B cell (primary cell): Measurements from ENCODE around the gene ACY1. TPM values are rescaled to one million over a fixed set of nuclear protein-coding genes. Genes with fewer than 3 reads are reported as not detected.
A peak's percentile ranks its signal among the peaks of the same experiment; 100 is the strongest.

Source experiments
- ATAC-seq: fragments of 200-7000 bp; cut with Tn5 transposase; one replicate; pipeline ENCODE4 v1.10.0; 2021; ENCODE audit warnings: low read depth, mild to moderate bottlenecking, moderate number of reproducible peaks, moderate library complexity
- CTCF ChIA-PET: fragments of 350-600 bp; sonication (Branson Sonifier 250); formaldehyde crosslinking; loops from one replicate; lab custom pipeline; 2021; ENCODE audit warnings: antibody characterized with exemption, inconsistent platforms; lab: Charles Lee
- POLR2A ChIA-PET: fragments of 350-600 bp; sonication (Branson Sonifier 250); formaldehyde crosslinking; loops from one replicate; lab custom pipeline; 2021; ENCODE audit warnings: antibody characterized with exemption; lab: Charles Lee
- DNase-seq: peaks from one replicate; pipeline ENCODE4 v3.0.0; 2013
- H2AFZ ChIP-seq: 2 replicates; pipeline ENCODE4 v1.6.1; 2012; ENCODE audit warnings: mild to moderate bottlenecking, low read depth, low read length; ENCODE audit not compliant: insufficient read depth, poor library complexity, severe bottlenecking
- H3K27ac ChIP-seq, 2 donors: 1 replicate in 1 of 2; 2 replicates in 1 of 2; pipeline ENCODE4 v1.5.1; 2012 to 2013; ENCODE audit warnings: low read length in 2 of 2, mild to moderate bottlenecking in 2 of 2, moderate library complexity in 1 of 2
- H3K27me3 ChIP-seq, 4 experiments: fragments of 200-600 bp in 1 of 4; sonication (generic) in 1 of 4; replicated peaks in 1 of 4; 1 replicate in 2 of 4; 2 replicates in 2 of 4; pipeline versions ENCODE4 v1.6.1 to v1.7.0; 2013 to 2016; ENCODE audit warnings: low read length in 3 of 4, mild to moderate bottlenecking in 2 of 4, mixed read lengths in 1 of 4, moderate library complexity in 1 of 4; ENCODE audit not compliant: insufficient read depth in 4 of 4, control insufficient read depth in 3 of 4; ENCODE audit errors: control extremely low read depth in 1 of 4
- H3K36me3 ChIP-seq, 2 experiments: replicated peaks in 1 of 2; 1 replicate in 1 of 2; 2 replicates in 1 of 2; pipeline versions ENCODE4 v1.6.1 to v1.7.1; 2013; ENCODE audit warnings: low read length in 1 of 2; ENCODE audit not compliant: insufficient read depth in 2 of 2, control insufficient read depth in 1 of 2; ENCODE audit errors: control extremely low read depth in 1 of 2, extremely low read depth in 1 of 2
- H3K4me1 ChIP-seq, 2 donors: fragments of 200-600 bp in 1 of 2; sonication (generic) in 1 of 2; 1 replicate in 1 of 2; 2 replicates in 1 of 2; pipeline versions ENCODE4 v1.5.1 to v1.6.1; 2013 to 2017; ENCODE audit warnings: low read length in 2 of 2; ENCODE audit not compliant: control insufficient read depth in 2 of 2, insufficient read depth in 2 of 2
- H3K4me2 ChIP-seq: replicated peaks from 2 replicates; pipeline ENCODE3; 2012; ENCODE audit warnings: mild to moderate bottlenecking, low read depth, low read length; ENCODE audit not compliant: poor library complexity, severe bottlenecking
- H3K4me3 ChIP-seq, 5 experiments: fragments of 200-600 bp in 1 of 5; sonication (generic) in 1 of 5; 1 replicate in 3 of 5; 2 replicates in 2 of 5; pipeline versions ENCODE4 v1.5.1 to v1.7.0; 2011 to 2016; ENCODE audit warnings: low read length in 4 of 5, mild to moderate bottlenecking in 4 of 5, low read depth in 2 of 5, control low read depth in 1 of 5, moderate library complexity in 1 of 5; ENCODE audit not compliant: insufficient read depth in 1 of 5; ENCODE audit errors: control extremely low read depth in 1 of 5, extremely low read depth in 1 of 5
- H3K79me2 ChIP-seq: fragments of 200-600 bp; sonication (generic); one replicate; pipeline ENCODE4 v1.6.0; 2016; ENCODE audit warnings: low read length; ENCODE audit not compliant: control insufficient read depth, insufficient read depth
- H3K9ac ChIP-seq: fragments of 200-600 bp; sonication (generic); 2 replicates; pipeline ENCODE4 v1.6.1; 2017; ENCODE audit warnings: mild to moderate bottlenecking, low read length, moderate library complexity
- H3K9me3 ChIP-seq, 3 donors: one replicate each; pipeline versions ENCODE4 v1.6.1 to v1.7.1; 2013; ENCODE audit warnings: low read length in 2 of 3; ENCODE audit not compliant: control insufficient read depth in 2 of 3, insufficient read depth in 1 of 3; ENCODE audit errors: control extremely low read depth in 1 of 3
- H4K20me1 ChIP-seq: 2 replicates; pipeline ENCODE4 v1.6.0; 2012; ENCODE audit warnings: mild to moderate bottlenecking, low read length; ENCODE audit not compliant: insufficient read depth, control insufficient read depth, poor library complexity, severe bottlenecking
- H3K27ac Mint-ChIP-seq: one replicate; pipeline ENCODE4 v1.8.0; 2021; ENCODE audit warnings: mixed read lengths
- H3K27me3 Mint-ChIP-seq: one replicate; pipeline ENCODE4 v1.8.0; 2021; ENCODE audit warnings: mixed read lengths
- H3K4me1 Mint-ChIP-seq: one replicate; pipeline ENCODE4 v1.8.0; 2021; ENCODE audit warnings: mixed read lengths
- H3K4me3 Mint-ChIP-seq: one replicate; pipeline ENCODE4 v1.8.0; 2021; ENCODE audit warnings: mixed read lengths
- H3K9me3 Mint-ChIP-seq: one replicate; pipeline ENCODE4 v1.8.0; 2022; ENCODE audit warnings: mixed read lengths; ENCODE audit not compliant: insufficient read depth
- CTCF ChIP-seq: fragments of 200-600 bp; IDR thresholded peaks from one replicate; pipeline ENCODE4 v1.8.0; 2022; ENCODE audit warnings: antibody characterized with exemption, mild to moderate bottlenecking
- EZH2 ChIP-seq: IDR thresholded peaks from 2 replicates; pipeline ENCODE4 v1.6.1; 2012; ENCODE audit warnings: borderline replicate concordance, low read depth, mild to moderate bottlenecking, moderate library complexity, low read length; ENCODE audit not compliant: insufficient read depth, poor library complexity, severe bottlenecking
- WGBS: methylation state at CpG from one replicate; pipeline ENCODE4 v1.1.5; 2013; ENCODE audit warnings: missing lambda C conversion rate; ENCODE audit not compliant: insufficient coverage; 5-methylcytosine and 5-hydroxymethylcytosine counted together
- intact Hi-C: fragments of 100-400 bp; cut with micrococcal nuclease; formaldehyde crosslinking; loops from one replicate; pipeline ENCODE4 v1.10.0; 2022
- polyA plus RNA-seq: library from polyadenylated mRNA; depleted of rRNA; stranded (reverse); fragments of >200 nt; gene quantifications from 2 replicates; pipeline ENCODE4 v1.2.3, GENCODE V29; 2012
- total RNA-seq, 2 donors: library from RNA; stranded (reverse); fragments of 120-200 nt in 1 of 2; gene quantifications; 1 replicate in 1 of 2; 2 replicates in 1 of 2; pipeline versions ENCODE4 v1.2.3 to v1.2.4, GENCODE V29; 2013 to 2022

The ACY1 gene
- total and polyA plus RNA-seq, 2 donors (not counting 1 experiment from before 2014, with no cell fraction given) = 14.6 to 26.2 TPM

GRCh38 chr3:51954713-51955112 is 28.6 kb upstream of the ACY1 start:
- Histone ChIP-seq H3K79me2 (no peaks in the 10 kb centered on the region), H3K27ac (no peak overlapping the region), H3K9me3 (peaks cover 0 to 6% (median 0%) of the 10 kb centered on the region in 3 donors), H3K4me2 (no peak overlapping the region), H3K4me3 (no peak overlapping the region), H3K4me1 (peaks cover 7 to 10% of the 10 kb centered on the region in 2 donors), H4K20me1 (no peaks in the 10 kb centered on the region), H3K27me3 (peaks cover 0 to 27% (median 15%) of the 10 kb centered on the region in 4 experiments), H2AFZ (no peak overlapping the region), H3K9ac (no peak overlapping the region), H3K36me3 (no peaks in the 10 kb centered on the region)
- ChIA-PET CTCF (interaction anchor here (0.7 to 1.3 kb wide), 3 partner anchors 19 to 518 kb away, joined by 3 to 4 read pairs (median 4); partner anchors contain the start of gene ABHD14B), POLR2A (no interaction called here)
- TF ChIP-seq CTCF = no peak
- no peak for TF ChIP-seq EZH2
- WGBS = 100% methylated on average over 1 of the region's 1 CpG
- Mint-ChIP-seq H3K4me1 (peaks cover 5% of the 10 kb centered on the region), H3K9me3 (no peaks in the 10 kb centered on the region), H3K27me3 (peaks cover 17% of the 10 kb centered on the region), H3K4me3 (no peak overlapping the region), H3K27ac (no peak overlapping the region)
- ATAC-seq (no peak), DNase-seq (no peak)
- intact Hi-C loops = no loop called here

- no peaks in the 10 kb centered on the region for H3K9me3 Mint-ChIP-seq
- no peaks in the 10 kb centered on the region for H3K36me3 ChIP-seq
- peaks cover 0 to 6% (median 0%) of the 10 kb centered on the region in 3 donors for H3K9me3 ChIP-seq
- no peak for ATAC-seq
- TF ChIP-seq EZH2 = no peak
- TF ChIP-seq CTCF = no peak
- CTCF ChIA-PET = interaction anchor here (0.7 to 1.3 kb wide), 2 partner anchors 18 to 517 kb away, joined by 3 to 4 read pairs; no protein-coding TSS in a partner anchor
- POLR2A ChIA-PET = no interaction called here
- no peak for DNase-seq
- intact Hi-C loops = no loop called here
- H3K4me1 ChIP-seq = peaks cover 7 to 10% of the 10 kb centered on the region in 2 donors
- WGBS = 46% methylated on average over 32 of the region's 33 CpGs
- no peaks in the 10 kb centered on the region for H3K79me2 ChIP-seq
- peaks cover 5% of the 10 kb centered on the region for H3K4me1 Mint-ChIP-seq
- H3K9ac ChIP-seq = peak within 1 kb of the TSS; percentile 51
- no peak within 1 kb of the TSS for H3K27ac ChIP-seq
- H2AFZ ChIP-seq = peak within 1 kb of the TSS; percentile 75
- peaks cover 0 to 27% (median 15%) of the 10 kb centered on the region in 4 experiments for H3K27me3 ChIP-seq
- H3K27me3 Mint-ChIP-seq = peaks cover 17% of the 10 kb centered on the region
- peak within 1 kb of the TSS; percentile 71 for H3K4me3 Mint-ChIP-seq
- H4K20me1 ChIP-seq = no peaks in the 10 kb centered on the region
- H3K4me2 ChIP-seq = peak within 1 kb of the TSS; percentile 89
- peak within 1 kb of the TSS in 3 of 5 experiments; percentile 35 to 54 (median 51) for H3K4me3 ChIP-seq
- H3K27ac Mint-ChIP-seq = no peak within 1 kb of the TSS
Measured at GRCh38 chr3:51955175-51955892, 28.0 kb upstream of the ACY1 start, which contains the start of gene GPR62. GPR62 (plus strand) TSS chr3:51955381; CDS start chr3:51955653, 272 bp downstream.
